Right ventricle myocardium superior (tissue), 1 donor: ENCODE results near the gene LCN1. TPM values are rescaled to one million over a fixed set of nuclear protein-coding genes. Genes with fewer than 3 reads are reported as not detected.

ENCODE experiments used
- ATAC-seq: fragments of 200-7000 bp; cut with Tn5 transposase; one replicate; pipeline ENCODE4 v1.9.1; 2020; ENCODE audit warnings: mild to moderate bottlenecking; ENCODE audit not compliant: poor library complexity
- DNase-seq: peaks from one replicate; pipeline ENCODE4 v3.0.0-alpha.2; 2020
- intact Hi-C: fragments of 100-400 bp; cut with DNase I; formaldehyde crosslinking; loops from one replicate; pipeline ENCODE4 v1.11.2; 2022
- long read RNA-seq: library from polyadenylated mRNA; unstranded; transcript quantifications from one replicate; pipeline ENCODE4 v2.0.0, GENCODE V29; 2021
- total RNA-seq: library from RNA; stranded (reverse); fragmentation: NEBNext Ultra II Directional; extraction: Animal tissue kit (Norgen Biotek cat#: 25700); gene quantifications from one replicate; pipeline ENCODE4 v1.2.1, GENCODE V29; 2021
- donor health status: DM: no; HTN: yes; CAD: no; lungs with severe emphysema.

The LCN1 gene
- not detected for total RNA-seq
- long read RNA-seq: 0 reads

DNA sequence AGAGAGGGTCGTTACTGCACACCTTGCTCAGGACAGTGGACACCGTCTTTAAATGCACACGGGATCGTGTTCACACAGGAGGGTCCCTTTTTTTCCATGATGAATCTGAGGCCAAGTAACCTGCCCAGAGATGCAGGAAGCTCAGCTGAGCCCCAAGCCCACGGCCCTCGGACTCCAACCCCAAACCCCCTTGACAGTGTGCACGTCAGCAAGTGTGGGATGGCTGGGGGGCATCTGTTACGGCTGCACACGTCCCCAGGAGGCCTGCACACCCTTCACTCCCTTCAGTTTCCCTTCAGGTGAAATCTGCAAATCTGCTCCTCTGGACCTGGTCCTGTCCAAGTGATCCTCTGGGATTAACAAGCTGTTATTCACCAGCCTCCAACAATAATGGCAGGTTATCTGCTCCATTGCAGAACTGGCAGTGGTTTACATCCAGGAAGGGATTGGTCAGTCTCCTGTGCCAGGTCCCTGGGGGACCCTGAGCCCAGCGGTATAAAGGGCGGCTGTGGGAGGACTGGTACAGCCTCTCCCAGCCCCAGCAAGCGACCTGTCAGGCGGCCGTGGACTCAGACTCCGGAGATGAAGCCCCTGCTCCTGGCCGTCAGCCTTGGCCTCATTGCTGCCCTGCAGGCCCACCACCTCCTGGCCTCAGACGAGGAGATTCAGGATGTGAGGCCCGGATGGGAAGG is at the start of gene LCN1:
Gene LCN1, plus strand, starts transcription at position 525 of the 692 bp plus-strand sequence. Its CDS starts 58 bp downstream, at position 583.
- ATAC-seq: no peak
- intact Hi-C loops: no loop called here
- no peak for DNase-seq

DNA sequence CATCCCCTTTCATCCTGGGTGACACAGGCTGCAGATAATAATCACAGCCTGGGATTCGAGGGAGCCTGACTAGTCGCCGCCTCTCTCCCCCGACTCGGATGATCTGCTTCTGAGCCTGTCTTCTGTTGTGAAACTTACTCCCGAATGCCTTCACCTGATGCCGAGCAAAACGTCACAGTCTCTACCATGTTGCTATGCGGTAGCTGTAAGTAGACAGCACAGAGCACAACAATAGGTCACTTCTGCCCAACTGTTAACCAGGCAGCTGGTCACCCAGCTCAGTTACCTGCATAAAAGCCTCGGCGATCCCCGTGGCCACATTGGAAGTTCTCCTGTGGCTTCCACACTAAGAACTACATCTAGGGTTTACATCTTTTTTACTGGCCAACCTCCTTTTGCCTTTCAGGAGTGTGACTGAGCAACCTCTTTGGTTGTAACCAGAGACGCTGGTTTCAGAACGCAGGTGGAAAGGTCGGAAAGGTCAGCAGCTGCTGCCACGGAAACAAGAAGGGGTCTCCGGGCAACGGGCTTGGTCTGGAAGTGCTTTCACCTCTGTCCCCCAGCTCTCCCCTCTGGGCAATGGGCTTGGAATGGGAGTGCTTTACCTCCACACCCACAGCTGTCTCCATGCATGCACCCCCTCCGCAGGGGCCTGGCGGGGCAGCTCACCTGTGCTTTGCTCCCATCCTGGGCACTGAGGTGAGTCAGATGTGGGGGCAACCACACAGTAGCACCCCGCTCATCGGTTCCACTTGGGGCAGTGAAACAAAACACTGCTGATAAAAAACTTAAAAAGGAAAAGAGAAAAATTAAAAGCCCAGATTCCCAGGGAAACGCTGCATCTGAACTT is 49.2 kb upstream of the LCN1 start:
- ATAC-seq (no peak), DNase-seq (no peak)
- intact Hi-C loops: no loop called here

DNA sequence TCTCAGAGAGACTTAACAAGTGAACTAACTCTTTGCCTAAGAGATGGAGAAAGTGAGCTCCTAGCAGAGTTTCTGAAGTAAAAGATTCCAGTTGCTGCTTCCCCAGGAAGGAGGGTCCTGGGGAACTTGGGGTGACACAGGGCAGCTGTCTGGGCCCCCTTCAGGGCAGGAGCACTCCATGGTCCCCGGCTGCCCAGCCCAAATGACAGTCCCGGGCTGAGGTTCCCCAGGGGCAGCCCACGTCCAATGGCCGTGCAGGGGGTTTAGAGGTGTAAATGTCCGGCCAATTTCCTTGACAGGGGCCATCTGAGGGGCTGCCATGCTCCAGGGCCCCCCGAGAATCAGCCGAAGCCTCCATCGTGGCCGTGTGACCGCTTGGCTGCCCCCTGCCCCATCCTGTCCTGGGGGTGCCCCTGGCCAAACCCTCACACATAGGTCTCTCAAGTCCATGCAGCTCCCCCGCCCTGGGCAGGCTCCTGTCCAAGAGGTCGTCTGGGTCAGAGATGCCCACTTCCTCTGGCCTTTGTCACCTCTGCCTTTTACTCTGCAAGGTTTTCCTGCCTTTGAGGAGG is 47.2 kb upstream of the LCN1 start:
- no peak for ATAC-seq
- DNase-seq: no peak
- intact Hi-C loops: no loop called here

DNA sequence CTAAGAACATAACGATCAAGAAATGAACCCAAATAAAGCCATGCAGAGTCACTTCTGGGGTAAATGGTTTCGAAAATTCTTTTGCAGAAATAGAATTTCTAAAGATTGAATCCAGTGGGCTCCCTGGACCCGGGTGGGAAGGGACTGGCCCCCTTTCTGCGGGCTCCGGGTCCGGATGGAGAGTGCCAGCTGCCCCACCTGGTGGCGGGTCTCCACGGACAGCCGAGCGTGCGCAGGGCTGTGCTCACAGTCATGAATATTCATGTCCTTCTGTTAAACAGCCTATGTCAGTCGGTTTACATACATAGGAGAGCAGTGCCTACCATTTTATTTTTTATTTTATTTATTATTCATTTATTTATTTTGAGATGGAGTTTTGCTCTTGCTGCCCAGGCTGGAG is 46.3 kb upstream of the LCN1 start:
- ATAC-seq: no peak
- intact Hi-C loops: no loop called here
- no peak for DNase-seq

DNA sequence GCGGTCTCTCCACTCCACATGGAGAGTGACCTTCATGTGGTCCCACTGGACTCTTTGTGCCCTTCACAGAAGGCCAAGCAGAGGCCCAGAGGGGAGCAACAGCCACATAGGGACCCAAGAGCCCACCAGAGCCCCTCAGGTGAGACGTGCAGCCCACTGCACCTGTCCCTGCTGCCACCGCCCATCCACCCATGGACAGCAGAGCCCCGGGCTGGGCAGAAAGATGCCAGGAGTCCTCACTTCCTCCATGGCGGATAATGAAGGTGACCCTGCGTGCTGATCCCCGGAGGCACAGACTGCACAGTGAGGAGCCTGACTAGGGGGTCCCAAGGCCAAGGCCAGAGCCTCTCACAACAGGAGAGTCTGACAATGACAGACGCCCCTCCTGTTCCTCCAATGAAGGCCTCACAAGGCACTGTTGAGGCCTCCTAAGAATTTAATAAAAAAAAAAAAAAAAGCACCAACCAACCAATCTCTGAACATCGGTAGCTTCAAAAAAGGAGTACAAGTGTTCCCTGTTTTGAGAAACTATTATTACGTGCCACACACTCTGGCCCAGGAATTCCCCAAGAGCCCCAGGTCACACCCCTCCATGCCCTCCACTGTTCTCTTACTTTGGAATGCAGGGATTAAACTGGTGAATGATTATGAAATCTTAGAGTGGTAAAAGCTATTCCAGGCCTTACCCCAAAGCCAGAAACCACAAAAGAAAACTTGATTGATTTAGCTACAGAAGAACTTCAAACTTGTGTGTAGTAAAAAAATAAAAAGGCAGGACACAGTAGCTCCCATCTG is 44.5 kb upstream of the LCN1 start:
- intact Hi-C loops: no loop called here
- DNase-seq: no peak
- ATAC-seq: no peak

DNA sequence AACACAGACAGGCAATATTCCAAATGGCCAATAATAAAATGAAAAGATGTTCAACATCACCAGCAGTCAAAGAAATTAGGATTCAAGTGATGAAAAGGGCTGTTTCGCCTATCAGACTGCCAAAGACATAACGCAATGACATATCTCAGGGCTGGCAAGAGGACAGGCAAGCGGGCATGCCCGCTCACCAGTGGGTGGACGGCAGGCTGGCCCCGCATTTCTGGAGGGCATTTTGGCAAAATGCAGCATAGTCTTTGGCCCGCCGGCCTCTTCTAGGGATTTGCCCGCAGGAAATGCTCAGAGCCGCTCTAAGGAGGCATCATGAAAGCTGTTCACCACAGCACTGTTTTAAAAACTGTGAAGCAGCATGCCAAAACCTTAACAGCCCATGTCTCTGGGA is 43.0 kb upstream of the LCN1 start:
- intact Hi-C loops: no loop called here
- ATAC-seq (no peak), DNase-seq (no peak)

DNA sequence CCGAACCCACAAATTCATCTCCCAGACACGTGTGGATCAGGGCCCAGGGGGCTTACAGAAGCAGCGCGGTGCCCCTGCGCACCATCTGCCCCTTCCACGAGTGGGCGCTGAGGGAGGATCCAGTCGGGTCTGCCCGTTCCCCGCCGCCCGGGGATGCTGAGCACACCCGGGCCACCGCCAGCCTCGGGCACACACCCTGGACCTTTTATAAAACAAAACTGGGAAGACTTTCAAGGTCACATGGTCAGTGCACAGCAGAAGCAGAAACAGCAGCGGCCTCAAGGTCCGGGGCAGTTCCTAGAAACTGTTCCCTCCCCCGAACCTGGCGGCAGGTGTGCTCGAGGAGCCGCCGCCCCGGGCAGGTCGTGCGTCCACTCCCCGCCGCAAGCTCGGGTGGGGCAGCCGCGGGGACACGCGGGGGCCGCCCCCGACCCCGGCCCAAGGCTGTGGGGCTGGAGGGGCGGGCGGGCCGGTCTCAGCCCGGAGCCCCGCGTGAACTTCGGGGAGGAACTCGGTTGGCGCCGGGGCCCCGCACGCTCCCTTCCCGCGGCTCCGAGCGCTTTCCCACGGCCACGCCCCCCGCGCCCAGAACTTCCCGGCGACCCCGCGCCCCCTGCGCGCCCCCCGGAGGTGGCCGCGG is 42.3 kb upstream of the LCN1 start:
- ATAC-seq (peak; percentile 57), DNase-seq (no peak)
- intact Hi-C loops: no loop called here

DNA sequence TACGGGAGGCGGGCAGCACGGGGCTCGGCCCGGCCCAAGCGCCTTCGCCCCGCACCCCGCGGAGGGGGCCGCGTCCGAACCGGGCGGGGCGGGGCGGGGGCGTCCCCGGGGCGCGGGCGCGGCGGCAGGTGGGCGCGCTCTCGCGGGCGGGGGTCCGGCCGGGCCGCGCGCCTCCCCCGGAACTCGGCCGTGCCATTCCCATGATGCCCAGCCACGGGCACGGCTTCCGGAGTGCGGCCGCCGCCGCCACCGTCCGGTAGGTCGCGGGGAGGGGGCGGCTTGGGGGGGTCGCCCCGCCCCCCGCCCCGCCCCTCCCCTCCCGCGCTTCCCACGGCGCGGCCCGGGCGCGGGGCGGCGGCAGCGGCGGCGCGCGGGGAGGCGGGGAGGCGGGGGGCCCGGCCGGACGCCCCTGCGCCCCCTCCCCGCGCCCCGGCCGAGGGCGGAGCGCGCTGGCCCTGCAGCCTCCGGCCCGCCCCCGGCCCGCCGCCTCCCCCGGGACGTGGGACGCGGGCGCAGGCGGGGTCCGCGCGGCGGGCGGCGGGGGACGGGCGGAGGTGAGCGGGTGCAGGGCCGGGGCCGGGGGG is 41.7 kb upstream of the LCN1 start, which contains the start of gene PPP1R26:
Gene PPP1R26, plus strand, starts transcription at position 314 of the 584 bp plus-strand sequence. CDS start 4,729 bp downstream, outside the sequence.
- DNase-seq (peak; percentile 67), ATAC-seq (peak; percentile 54)
- intact Hi-C loops: no loop called here

DNA sequence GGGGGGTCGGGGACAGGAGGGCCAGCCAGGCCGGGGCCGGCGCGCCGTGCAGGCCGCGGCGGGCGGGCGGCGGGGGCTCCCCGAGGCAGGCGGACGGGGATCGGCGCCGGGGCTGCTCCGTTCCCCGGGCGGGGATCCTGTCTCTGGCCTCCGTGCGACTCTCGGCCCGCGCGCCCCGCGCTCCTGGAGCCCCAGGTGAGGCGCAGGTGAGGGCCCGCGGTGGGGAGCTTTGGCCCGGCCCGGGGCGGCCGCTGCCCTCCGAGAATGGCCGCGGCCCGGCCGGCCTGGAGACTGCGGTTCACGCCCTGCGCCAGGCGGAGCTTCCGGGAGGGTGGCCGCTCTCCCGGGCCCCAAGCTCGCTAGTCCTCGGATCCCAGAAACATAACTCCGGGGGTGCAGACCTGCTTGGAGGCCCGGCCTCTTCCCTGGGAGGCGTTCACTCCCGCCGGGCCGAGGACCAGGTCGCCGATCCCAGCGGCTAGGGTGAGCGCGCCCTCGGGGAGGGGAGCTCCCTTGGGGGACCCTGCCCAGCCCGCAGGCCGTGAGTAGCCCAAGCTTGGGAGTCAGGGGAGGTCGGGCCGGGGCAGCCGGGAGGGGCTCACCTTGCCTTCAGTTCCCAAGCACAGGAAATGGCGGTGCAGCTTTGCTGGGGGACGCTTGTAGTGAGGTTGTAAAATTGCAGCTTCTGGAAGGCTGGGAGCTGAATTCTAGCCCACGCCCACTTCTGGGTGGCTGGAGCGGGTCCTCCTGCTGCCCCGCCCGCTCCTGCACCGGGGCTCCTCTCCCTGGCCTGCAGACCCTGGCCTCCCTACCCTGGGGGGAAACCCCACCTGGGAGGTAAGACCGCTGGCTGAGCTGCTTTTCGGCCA is 40.9 kb upstream of the LCN1 start:
- ATAC-seq: peak; percentile 76
- DNase-seq: no peak
- intact Hi-C loops: no loop called here

DNA sequence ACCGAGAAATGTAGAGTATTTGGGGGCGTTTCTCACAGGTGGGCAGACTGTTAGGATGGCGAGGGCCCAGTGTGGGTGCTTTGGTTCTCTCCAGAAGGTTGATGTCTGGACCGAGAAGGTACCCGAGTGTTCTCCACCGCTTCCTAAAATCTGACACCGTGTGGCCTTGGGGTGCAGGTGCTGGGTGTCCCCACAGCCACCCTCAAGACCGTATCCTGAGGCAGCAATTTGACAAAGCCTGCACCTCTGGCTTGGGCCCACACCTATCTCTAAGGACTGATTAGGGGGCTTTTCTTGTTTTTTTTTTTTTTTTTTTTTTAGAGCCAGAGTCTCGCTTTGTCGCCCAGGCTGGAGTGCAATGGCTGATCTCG is 40.3 kb upstream of the LCN1 start:
- no peak for ATAC-seq
- intact Hi-C loops: no loop called here
- no peak for DNase-seq

DNA sequence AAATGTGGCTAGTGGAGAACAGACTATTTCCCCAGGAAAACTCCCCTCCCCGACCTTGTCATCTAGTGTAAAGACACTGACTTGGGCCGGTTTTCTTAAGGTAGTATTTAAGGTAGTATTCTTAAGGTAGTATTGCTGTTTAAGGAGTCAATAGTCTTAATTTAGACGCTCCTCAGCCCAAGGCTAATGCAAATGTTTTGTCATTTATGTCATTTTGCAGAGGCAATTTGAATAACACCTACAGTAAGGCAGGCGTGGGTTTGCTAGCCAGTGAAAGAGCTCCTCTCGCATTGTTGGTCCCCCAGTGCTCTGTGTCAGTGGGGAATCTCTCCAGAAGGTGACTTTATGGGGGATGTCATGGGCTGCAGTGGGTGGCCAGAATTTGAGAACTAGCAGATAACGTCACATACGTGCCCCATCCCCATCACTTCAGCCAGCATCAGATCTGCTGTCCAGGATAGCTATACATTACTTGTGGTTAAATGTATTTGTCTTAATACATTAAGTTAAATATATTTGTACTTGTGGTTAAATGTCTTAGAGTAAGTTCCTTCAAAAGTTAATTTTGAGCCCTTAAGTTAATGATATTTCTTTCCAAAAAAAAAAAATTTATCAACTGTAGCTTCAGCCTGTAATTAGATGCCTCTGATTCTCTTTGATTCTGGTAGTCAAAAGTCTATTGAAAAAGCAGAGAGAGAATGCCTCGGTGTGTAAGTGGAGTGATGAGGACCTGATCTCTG is 39.1 kb upstream of the LCN1 start:
- ATAC-seq (no peak), DNase-seq (no peak)
- intact Hi-C loops: no loop called here

DNA sequence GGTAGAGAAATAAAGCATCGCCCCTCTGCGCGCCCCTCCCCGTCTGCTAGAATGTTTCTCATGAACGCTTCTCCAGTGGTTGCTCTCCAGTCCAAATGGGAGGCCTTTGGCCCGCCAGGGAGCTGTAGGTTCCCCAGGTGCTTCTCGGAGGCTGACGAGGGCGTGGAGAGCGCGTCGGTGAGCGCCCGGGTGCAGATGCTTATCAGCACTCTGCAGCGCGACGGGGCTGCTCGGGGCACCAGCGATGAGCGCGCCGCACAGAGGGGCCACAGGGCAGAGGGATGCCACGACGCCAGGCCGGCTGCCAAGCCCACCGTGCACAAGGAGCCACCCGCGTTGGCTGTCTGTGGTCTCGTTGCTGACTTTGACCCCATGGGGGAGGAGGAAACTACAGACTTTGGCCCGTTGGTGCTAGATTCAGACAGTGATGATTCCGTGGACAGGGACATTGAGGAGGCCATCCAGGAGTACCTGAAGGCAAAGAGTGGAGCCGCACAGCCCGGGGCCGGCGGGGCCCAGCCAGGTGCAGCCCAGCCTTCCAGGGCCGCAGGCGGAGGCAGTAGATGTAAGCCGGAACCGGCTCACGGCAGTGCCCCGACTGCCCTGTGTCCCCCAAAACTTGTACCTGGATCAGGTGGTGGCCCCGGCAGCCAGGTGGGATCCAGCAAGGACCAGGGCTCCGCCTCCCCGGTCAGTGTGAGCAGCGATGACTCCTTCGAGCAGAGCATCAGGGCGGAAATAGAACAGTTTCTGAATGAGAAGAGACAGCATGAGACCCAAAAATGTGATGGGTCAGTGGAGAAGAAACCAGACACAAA is 36.6 kb upstream of the LCN1 start:
- DNase-seq (no peak), ATAC-seq (no peak)
- intact Hi-C loops: no loop called here

DNA sequence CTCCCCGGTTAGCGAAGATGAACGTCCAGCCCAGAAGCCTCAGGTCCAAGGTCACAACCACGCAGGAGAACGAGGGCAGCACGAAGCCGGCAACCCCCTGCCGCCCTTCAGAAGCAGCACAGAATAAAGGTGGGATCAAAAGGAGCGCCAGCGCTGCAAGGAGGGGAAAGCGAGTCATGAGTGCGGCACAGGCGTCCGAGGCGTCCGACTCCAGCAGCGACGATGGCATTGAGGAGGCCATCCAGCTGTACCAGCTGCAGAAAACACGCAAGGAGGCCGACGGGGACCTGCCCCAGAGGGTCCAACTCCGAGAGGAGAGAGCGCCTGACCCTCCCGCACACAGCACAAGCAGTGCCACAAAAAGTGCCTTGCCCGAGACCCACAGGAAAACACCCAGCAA is 35.9 kb upstream of the LCN1 start:
- ATAC-seq: no peak
- DNase-seq: no peak
- intact Hi-C loops: no loop called here

DNA sequence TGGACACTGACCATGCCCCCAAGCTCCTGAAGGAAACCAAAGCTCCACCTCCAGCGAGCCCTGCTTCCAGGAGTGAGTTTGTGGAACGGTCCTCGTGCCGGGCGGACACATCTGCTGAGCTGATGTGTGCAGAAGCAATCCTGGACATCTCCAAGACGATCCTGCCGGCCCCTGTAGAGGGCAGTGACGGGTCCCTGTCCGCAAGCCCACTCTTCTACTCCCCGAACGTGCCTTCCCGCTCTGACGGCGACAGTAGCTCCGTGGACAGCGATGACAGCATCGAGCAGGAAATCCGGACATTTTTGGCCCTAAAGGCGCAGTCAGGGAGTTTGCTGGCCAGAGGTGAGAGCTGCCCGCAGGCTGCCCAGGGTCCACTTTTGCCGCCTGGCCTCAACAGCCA is 35.4 kb upstream of the LCN1 start:
- intact Hi-C loops: no loop called here
- DNase-seq (no peak), ATAC-seq (no peak)

DNA sequence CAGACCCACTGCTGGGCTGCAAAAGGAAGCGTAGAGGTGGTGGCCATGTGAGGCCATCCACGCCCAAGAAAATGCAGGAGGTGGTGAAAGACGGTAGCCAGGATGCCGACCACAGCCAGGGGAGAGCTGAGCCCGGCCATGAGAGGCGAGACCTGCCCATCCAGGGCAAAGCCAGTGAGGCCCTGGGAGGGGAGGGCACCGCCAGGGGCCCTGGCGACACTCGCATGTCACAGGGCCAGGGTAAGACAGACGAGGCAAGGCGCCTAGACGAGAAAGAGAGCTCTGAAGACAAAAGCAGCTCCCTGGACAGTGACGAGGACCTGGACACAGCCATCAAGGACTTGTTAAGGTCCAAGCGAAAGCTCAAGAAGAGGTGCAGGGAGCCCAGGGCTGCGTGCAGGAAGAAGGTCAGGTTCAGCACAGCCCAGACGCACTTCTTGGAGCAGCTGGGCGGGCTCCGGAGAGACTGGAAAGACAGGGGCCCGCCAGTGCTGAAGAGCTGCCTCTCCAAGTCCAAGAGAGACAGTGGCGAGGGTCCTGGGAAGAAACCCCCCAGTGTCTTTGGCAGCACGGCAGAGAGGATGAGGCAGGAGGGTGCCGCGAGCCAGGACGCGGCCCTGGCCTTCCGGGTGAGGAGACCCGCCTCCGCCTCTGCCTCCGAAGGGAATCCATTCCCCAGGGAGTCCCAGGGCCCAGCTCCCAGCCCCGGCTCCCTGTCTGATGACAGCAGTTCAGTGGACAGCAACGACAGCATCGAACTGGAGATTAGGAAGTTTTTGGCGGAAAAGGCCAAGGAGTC is 34.8 kb upstream of the LCN1 start:
- ATAC-seq (no peak), DNase-seq (no peak)
- intact Hi-C loops: no loop called here
